CD4-positive, alpha-beta T cell (primary cell): Measurements from ENCODE around the gene SMIM36. TPM values are rescaled to one million over a fixed set of nuclear protein-coding genes. Genes with fewer than 3 reads are reported as not detected.

Source experiments
- ATAC-seq: fragments of 200-7000 bp; cut with Tn5 transposase; one replicate; pipeline ENCODE4 v1.10.0; 2022; ENCODE audit warnings: mild to moderate bottlenecking; ENCODE audit not compliant: poor library complexity
- CTCF ChIA-PET: fragments of 350-600 bp; sonication (Branson Sonifier 250); formaldehyde crosslinking; loops from one replicate; lab custom pipeline; 2021; ENCODE audit warnings: antibody characterized with exemption, inconsistent platforms; lab: Charles Lee
- POLR2A ChIA-PET: fragments of 350-600 bp; sonication (Branson Sonifier 250); formaldehyde crosslinking; loops from one replicate; lab custom pipeline; 2021; ENCODE audit warnings: antibody characterized with exemption, inconsistent platforms; lab: Charles Lee
- DNase-seq, 14 experiments: peaks; one replicate each; pipeline ENCODE4 v3.0.0-alpha.2; 2013 to 2020; ENCODE audit warnings: mixed read lengths in 2 of 14
- H3K27ac ChIP-seq, 2 donors: one replicate each; pipeline versions ENCODE4 v1.5.1 to v1.7.0; 2013; ENCODE audit warnings: low read length in 2 of 2, low read depth in 1 of 2, mild to moderate bottlenecking in 1 of 2
- H3K27me3 ChIP-seq, 2 experiments: 1 replicate in 1 of 2; 2 replicates in 1 of 2; pipeline versions ENCODE4 v1.6.1 to v1.7.0; 2013; ENCODE audit warnings: low read length in 2 of 2, control low read depth in 1 of 2, mild to moderate bottlenecking in 1 of 2, moderate library complexity in 1 of 2; ENCODE audit not compliant: insufficient read depth in 2 of 2, control insufficient read depth in 1 of 2
- H3K36me3 ChIP-seq: one replicate; pipeline ENCODE4 v1.6.1; 2013; ENCODE audit warnings: low read length, control low read depth; ENCODE audit not compliant: insufficient read depth
- H3K4me1 ChIP-seq: one replicate; pipeline ENCODE4 v1.6.1; 2013; ENCODE audit warnings: low read length, control low read depth; ENCODE audit not compliant: insufficient read depth
- H3K4me3 ChIP-seq: one replicate; pipeline ENCODE4 v1.5.1; 2013; ENCODE audit warnings: mild to moderate bottlenecking, low read length, moderate library complexity
- H3K9me3 ChIP-seq, 2 experiments: 1 replicate in 1 of 2; 2 replicates in 1 of 2; pipeline versions ENCODE4 v1.6.1 to v1.7.0; 2013; ENCODE audit warnings: low read length in 2 of 2, mild to moderate bottlenecking in 2 of 2, control low read depth in 1 of 2, moderate library complexity in 1 of 2; ENCODE audit not compliant: control insufficient read depth in 1 of 2, insufficient read depth in 1 of 2
- H3K27ac Mint-ChIP-seq: one replicate; pipeline ENCODE4 v1.8.0; 2020; ENCODE audit warnings: mixed read lengths
- H3K27me3 Mint-ChIP-seq: one replicate; pipeline ENCODE4 v1.8.0; 2021; ENCODE audit warnings: mixed read lengths
- H3K36me3 Mint-ChIP-seq: one replicate; pipeline ENCODE4 v1.8.0; 2021; ENCODE audit warnings: low read depth, mixed read lengths
- H3K4me1 Mint-ChIP-seq: one replicate; pipeline ENCODE4 v1.8.0; 2021; ENCODE audit warnings: low read depth, mixed read lengths
- H3K4me3 Mint-ChIP-seq: one replicate; pipeline ENCODE4 v1.8.0; 2020; ENCODE audit warnings: mild to moderate bottlenecking, mixed read lengths
- H3K9me3 Mint-ChIP-seq: one replicate; pipeline ENCODE4 v1.8.0; 2020; ENCODE audit warnings: mixed read lengths
- CTCF ChIP-seq: fragments of 200-600 bp; IDR thresholded peaks from one replicate; pipeline ENCODE4 v1.8.0; 2022; ENCODE audit warnings: antibody characterized with exemption, mild to moderate bottlenecking
- intact Hi-C, 2 experiments: fragments of 100-400 bp; cut with DNase I in 1 of 2; cut with micrococcal nuclease in 1 of 2; formaldehyde crosslinking; loops; one replicate each; pipeline versions ENCODE4 v1.15.1 to v1.9.0; 2023 to 2025; cut with DNase I, micrococcal nuclease
- total RNA-seq, 174 experiments: library from RNA in 2 of 174; stranded (reverse) in 2 of 174; gene quantifications; one replicate each; pipeline ENCODE4 v1.2.3 and lab custom pipeline; 2021 to 2026

Gene SMIM36
- total RNA-seq, 2 experiments from 2014 or later, result not detected

- Histone ChIP-seq H3K9me3 (peaks cover 0 to 7% of the 10 kb centered on the region in 2 experiments), H3K4me3 (no peak overlapping the region), H3K4me1 (no peaks in the 10 kb centered on the region), H3K27me3 (peaks cover 0 to 5% of the 10 kb centered on the region in 2 experiments), H3K27ac (no peak overlapping the region), H3K36me3 (no peaks in the 10 kb centered on the region)
- peaks cover 33% of the 10 kb centered on the region for H3K27me3 Mint-ChIP-seq
- ATAC-seq (no peak), DNase-seq (no peak)
- H3K4me3 Mint-ChIP-seq, result no peak overlapping the region
- TF ChIP-seq CTCF, result no peak
- peaks cover 2% of the 10 kb centered on the region for H3K9me3 Mint-ChIP-seq
- no peaks in the 10 kb centered on the region for H3K4me1 Mint-ChIP-seq
- ChIA-PET POLR2A (no interaction called here), CTCF (no interaction called here)
- H3K27ac Mint-ChIP-seq, result no peak overlapping the region
- H3K36me3 Mint-ChIP-seq, result no peaks in the 10 kb centered on the region
- intact Hi-C loops, result no loop called here
Measured at GRCh38 chr17:55543709-55544108, 32.5 kb upstream of the SMIM36 start.

GRCh38 chr17:55540414-55541091, 29.3 kb upstream of the SMIM36 start:
- Histone ChIP-seq H3K27ac (no peak overlapping the region), H3K27me3 (no peaks in the 10 kb centered on the region), H3K4me3 (no peak overlapping the region), H3K36me3 (no peaks in the 10 kb centered on the region), H3K4me1 (no peaks in the 10 kb centered on the region), H3K9me3 (peaks cover 0 to 7% of the 10 kb centered on the region in 2 experiments)
- CTCF ChIA-PET, result no interaction called here
- DNase-seq (no peak), ATAC-seq (no peak)
- Mint-ChIP-seq H3K4me1 (no peaks in the 10 kb centered on the region), H3K36me3 (no peaks in the 10 kb centered on the region), H3K4me3 (no peak overlapping the region), H3K9me3 (peaks cover 2% of the 10 kb centered on the region), H3K27ac (no peak overlapping the region), H3K27me3 (peaks cover 18% of the 10 kb centered on the region)
- no peak for TF ChIP-seq CTCF
- intact Hi-C loops, result no loop called here
- POLR2A ChIA-PET, result no interaction called here

GRCh38 chr17:55536205-55536604, 25.0 kb upstream of the SMIM36 start:
- H3K4me1 Mint-ChIP-seq, result no peaks in the 10 kb centered on the region
- no peaks in the 10 kb centered on the region for H3K36me3 Mint-ChIP-seq
- DNase-seq (no peak), ATAC-seq (no peak)
- H3K4me3 Mint-ChIP-seq, result no peak overlapping the region
- no peak overlapping the region for H3K27ac Mint-ChIP-seq
- no peaks in the 10 kb centered on the region for H3K27me3 ChIP-seq
- no peak overlapping the region for H3K4me3 ChIP-seq
- CTCF ChIA-PET, result no interaction called here
- no peaks in the 10 kb centered on the region for H3K9me3 Mint-ChIP-seq
- peaks cover 10% of the 10 kb centered on the region for H3K27me3 Mint-ChIP-seq
- H3K27ac ChIP-seq, result no peak overlapping the region
- H3K36me3 ChIP-seq, result no peaks in the 10 kb centered on the region
- POLR2A ChIA-PET, result no interaction called here
- no peaks in the 10 kb centered on the region for H3K4me1 ChIP-seq
- intact Hi-C loops, result no loop called here
- no peak for TF ChIP-seq CTCF
- H3K9me3 ChIP-seq, result no peaks in the 10 kb centered on the region
